Measurements from ENCODE around the gene MED13L. TPM values are rescaled to one million over a fixed set of nuclear protein-coding genes. Genes with fewer than 3 reads are reported as not detected.

The MED13L gene
- total and polyA plus RNA-seq, 2 donors (not counting 1 experiment from before 2014, with no cell fraction given): 20.3 to 207 TPM

GRCh38 chr12:116157845-116158267 lies 119.6 kb downstream of the MED13L start:
- Mint-ChIP-seq H3K27me3 (no peaks in the 10 kb centered on the region), H3K27ac (no peak overlapping the region), H3K4me1 (peaks cover 51% of the 10 kb centered on the region), H3K9me3 (ENCODE audit: insufficient read depth) (no peaks in the 10 kb centered on the region), H3K4me3 (no peak overlapping the region)
- peaks cover 0 to 2% of the 10 kb centered on the region in 2 experiments for H3K36me3 ChIP-seq (replicated peaks in 1 of 2; ENCODE audit: control extremely low read depth in 1 of 2, control insufficient read depth in 1 of 2, extremely low read depth in 1 of 2, insufficient read depth in 2 of 2, low read length in 1 of 2)
- H3K4me2 ChIP-seq (replicated peaks; ENCODE audit: low read depth, low read length, poor library complexity, severe bottlenecking): no peak overlapping the region
- DNase-seq (no peak), ATAC-seq (ENCODE audit: low read depth) (no peak)
- H4K20me1 ChIP-seq (ENCODE audit: control insufficient read depth, insufficient read depth, low read length, poor library complexity, severe bottlenecking): peaks cover 84% of the 10 kb centered on the region
- WGBS (ENCODE audit: insufficient coverage): 82% methylated on average over 3 of the region's 5 CpGs
- intact Hi-C loops (cut with micrococcal nuclease): no loop called here
- no peak overlapping the region for H3K4me3 ChIP-seq (ENCODE audit: control extremely low read depth in 1 of 5, extremely low read depth in 1 of 5, insufficient read depth in 1 of 5, low read depth in 2 of 5, low read length in 4 of 5)
- peaks cover 91% of the 10 kb centered on the region for H3K79me2 ChIP-seq (ENCODE audit: control insufficient read depth, insufficient read depth, low read length)
- H2AFZ ChIP-seq (ENCODE audit: insufficient read depth, low read depth, low read length, poor library complexity, severe bottlenecking): no peak overlapping the region
- H3K9me3 ChIP-seq (ENCODE audit: control extremely low read depth in 1 of 3, control insufficient read depth in 2 of 3, insufficient read depth in 1 of 3, low read length in 2 of 3): no peaks in the 10 kb centered on the region
- ChIA-PET CTCF (no interaction called here), POLR2A (interaction anchor here (0.7 kb wide), 1 partner anchor 156 kb away, joined by 3 read pairs; no protein-coding TSS in a partner anchor)
- no peak overlapping the region for H3K27ac ChIP-seq (ENCODE audit: low read length in 2 of 2)
- TF ChIP-seq EZH2 (IDR thresholded peaks at IDR 0.05; ENCODE audit: borderline replicate concordance, insufficient read depth, low read depth, low read length, poor library complexity, severe bottlenecking) (no peak), CTCF (IDR thresholded peaks at IDR 0.05) (no peak)
- H3K9ac ChIP-seq (ENCODE audit: low read length): no peak overlapping the region
- peaks cover 11 to 13% of the 10 kb centered on the region in 2 donors for H3K4me1 ChIP-seq (ENCODE audit: control insufficient read depth in 2 of 2, insufficient read depth in 2 of 2, low read length in 2 of 2)
- no peaks in the 10 kb centered on the region for H3K27me3 ChIP-seq (replicated peaks in 1 of 4; ENCODE audit: control extremely low read depth in 1 of 4, control insufficient read depth in 3 of 4, insufficient read depth in 4 of 4, low read length in 3 of 4)

GRCh38 chr12:116156614-116157013 lies 120.9 kb downstream of the MED13L start:
- DNase-seq: no peak
- Histone ChIP-seq H2AFZ (ENCODE audit: insufficient read depth, low read depth, low read length, poor library complexity, severe bottlenecking) (no peak overlapping the region), H3K4me3 (ENCODE audit: control extremely low read depth in 1 of 5, extremely low read depth in 1 of 5, insufficient read depth in 1 of 5, low read depth in 2 of 5, low read length in 4 of 5) (no peak overlapping the region), H3K4me1 (ENCODE audit: control insufficient read depth in 2 of 2, insufficient read depth in 2 of 2, low read length in 2 of 2) (peaks cover 12 to 17% of the 10 kb centered on the region in 2 donors), H4K20me1 (ENCODE audit: control insufficient read depth, insufficient read depth, low read length, poor library complexity, severe bottlenecking) (peaks cover 85% of the 10 kb centered on the region), H3K4me2 (replicated peaks; ENCODE audit: low read depth, low read length, poor library complexity, severe bottlenecking) (no peak overlapping the region), H3K9me3 (ENCODE audit: control extremely low read depth in 1 of 3, control insufficient read depth in 2 of 3, insufficient read depth in 1 of 3, low read length in 2 of 3) (no peaks in the 10 kb centered on the region), H3K79me2 (ENCODE audit: control insufficient read depth, insufficient read depth, low read length) (peaks cover 91% of the 10 kb centered on the region), H3K27ac (ENCODE audit: low read length in 2 of 2) (no peak overlapping the region), H3K27me3 (replicated peaks in 1 of 4; ENCODE audit: control extremely low read depth in 1 of 4, control insufficient read depth in 3 of 4, insufficient read depth in 4 of 4, low read length in 3 of 4) (no peaks in the 10 kb centered on the region), H3K36me3 (replicated peaks in 1 of 2; ENCODE audit: control extremely low read depth in 1 of 2, control insufficient read depth in 1 of 2, extremely low read depth in 1 of 2, insufficient read depth in 2 of 2, low read length in 1 of 2) (peaks cover 0 to 2% of the 10 kb centered on the region in 2 experiments), H3K9ac (ENCODE audit: low read length) (no peak overlapping the region)
- H3K27ac Mint-ChIP-seq: no peak overlapping the region
- no peak for ATAC-seq (ENCODE audit: low read depth)
- peaks cover 53% of the 10 kb centered on the region for H3K4me1 Mint-ChIP-seq
- intact Hi-C loops (cut with micrococcal nuclease): no loop called here
- WGBS (ENCODE audit: insufficient coverage): 100% methylated on average over 1 of the region's 4 CpGs
- no peak overlapping the region for H3K4me3 Mint-ChIP-seq
- CTCF ChIA-PET: interaction anchor here (1.5 kb wide), 1 partner anchor 19 kb away, joined by 4 read pairs; no protein-coding TSS in a partner anchor
- no peaks in the 10 kb centered on the region for H3K27me3 Mint-ChIP-seq
- TF ChIP-seq EZH2 (IDR thresholded peaks at IDR 0.05; ENCODE audit: borderline replicate concordance, insufficient read depth, low read depth, low read length, poor library complexity, severe bottlenecking): no peak
- TF ChIP-seq CTCF (IDR thresholded peaks at IDR 0.05): no peak
- POLR2A ChIA-PET: no interaction called here
- no peaks in the 10 kb centered on the region for H3K9me3 Mint-ChIP-seq (ENCODE audit: insufficient read depth)

Data from B cell (primary cell).